WTC11 (cell line): Measurements from ENCODE around the gene ICA1.

Experiments used
- CTCF ChIP-seq: fragments of 200-600 bp; IDR thresholded peaks from 2 replicates; pipeline ENCODE4 v1.8.0; 2022; ENCODE audit warnings: antibody characterized with exemption
- GTF2I ChIP-seq: fragments of 250-450 bp; sonication (Bioruptor Pico); conservative IDR thresholded peaks from 2 replicates; pipeline ENCODE4 v1.4.0; 2021; ENCODE audit warnings: mild to moderate bottlenecking
- JUN ChIP-seq: sonication (generic); formaldehyde crosslinking; IDR thresholded peaks from 2 replicates; pipeline ENCODE4 v1.8.0; 2023; ENCODE audit warnings: mild to moderate bottlenecking, missing genetic modification reagents
- MXD4 ChIP-seq: fragments of 250-450 bp; sonication (Bioruptor Pico); IDR thresholded peaks from 2 replicates; pipeline ENCODE4 v1.8.0; 2021; ENCODE audit warnings: mild to moderate bottlenecking, moderate library complexity, borderline replicate concordance
- NFE2L1 ChIP-seq: sonication (generic); formaldehyde crosslinking; IDR thresholded peaks from 2 replicates; pipeline ENCODE4 v1.8.1; 2023; ENCODE audit warnings: missing genetic modification reagents
- PREB ChIP-seq: sonication (generic); formaldehyde crosslinking; IDR thresholded peaks from 2 replicates; pipeline ENCODE4 v1.8.1; 2022; ENCODE audit warnings: mild to moderate bottlenecking, missing genetic modification reagents, moderate library complexity, borderline replicate concordance
- SMAD3 ChIP-seq: sonication (generic); formaldehyde crosslinking; IDR thresholded peaks from 2 replicates; pipeline ENCODE4 v1.8.0; 2022; ENCODE audit warnings: missing genetic modification reagents, mild to moderate bottlenecking, borderline replicate concordance
- SP1 ChIP-seq: sonication (generic); formaldehyde crosslinking; conservative IDR thresholded peaks from 2 replicates; pipeline ENCODE4 v1.8.1; 2022; ENCODE audit warnings: missing genetic modification reagents
- STAT6 ChIP-seq: sonication (generic); formaldehyde crosslinking; conservative IDR thresholded peaks from 2 replicates; pipeline ENCODE4 v1.8.1; 2023; ENCODE audit warnings: mild to moderate bottlenecking, low read depth, missing genetic modification reagents, moderate library complexity
- TEAD4 ChIP-seq: sonication (generic); formaldehyde crosslinking; IDR thresholded peaks from 2 replicates; pipeline ENCODE4 v1.8.0; 2022; ENCODE audit warnings: mild to moderate bottlenecking, missing genetic modification reagents
- ZNF138 ChIP-seq: sonication (generic); formaldehyde crosslinking; conservative IDR thresholded peaks from 2 replicates; pipeline ENCODE4 v1.8.1; 2022; ENCODE audit warnings: mild to moderate bottlenecking, moderate library complexity, missing genetic modification reagents
- ZNF317 ChIP-seq: sonication (generic); formaldehyde crosslinking; IDR thresholded peaks from 2 replicates; pipeline ENCODE4 v1.8.1; 2023; ENCODE audit warnings: low read depth, mild to moderate bottlenecking, moderate library complexity, missing genetic modification reagents, borderline replicate concordance

- TF ChIP-seq STAT6 (no peak), CTCF (no peak), PREB (CRISPR knock-in tag) (no peak), ZNF317 (CRISPR knock-in tag) (no peak), MXD4 (CRISPR knock-in tag) (no peak), ZNF138 (CRISPR knock-in tag) (no peak), JUN (CRISPR knock-in tag) (no peak), SP1 (CRISPR knock-in tag) (no peak), TEAD4 (CRISPR knock-in tag) (no peak), NFE2L1 (CRISPR knock-in tag) (no peak), GTF2I (CRISPR knock-in tag) (no peak), SMAD3 (CRISPR knock-in tag) (no peak)
These were observed 93.6 kb downstream of the ICA1 start for GRCh38 chr7:8168336-8168735.
